ENCODE results near the gene PCOLCE2. TPM values are rescaled to one million over a fixed set of nuclear protein-coding genes. Genes with fewer than 3 reads are reported as not detected.

The PCOLCE2 gene
- total RNA-seq, 2 experiments from 2014 or later = not detected

DNA sequence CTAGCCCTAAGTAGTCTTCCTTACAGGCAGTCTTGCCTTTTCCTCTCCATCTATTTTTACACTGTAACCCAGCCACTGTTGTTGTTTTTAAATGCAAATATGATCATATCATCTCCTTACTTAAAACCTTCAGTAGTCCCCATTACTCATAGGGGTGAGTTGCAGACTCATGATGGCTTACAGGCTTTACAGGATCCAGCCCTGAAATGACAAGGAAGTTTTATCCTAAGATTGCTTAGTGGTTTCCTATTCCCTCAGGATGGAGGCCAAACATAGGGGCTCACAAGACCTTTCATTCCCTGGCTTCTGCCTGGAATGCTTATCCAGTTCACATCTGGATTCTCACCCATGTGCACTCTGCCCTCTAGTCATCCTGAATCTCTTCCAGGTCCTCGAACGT is 27.7 kb upstream of the PCOLCE2 start:
- no peaks in the 10 kb centered on the region for H3K4me1 ChIP-seq (ENCODE audit: insufficient read depth, low read length, poor library complexity, severe bottlenecking)
- CTCF ChIA-PET (ENCODE audit: unreplicated experiment) = no interaction called here
- no peak overlapping the region for H3K4me2 ChIP-seq (ENCODE audit: low read length)
- no peak overlapping the region for H3K27ac ChIP-seq (ENCODE audit: low read depth, low read length, poor library complexity, severe bottlenecking)
- intact Hi-C loops (cut with micrococcal nuclease; ENCODE audit: unreplicated experiment) = no loop called here
- DNase-seq (ENCODE audit: low spot score) = no peak
- H3K9me2 ChIP-seq (ENCODE audit: insufficient read depth, low read length) = no peaks in the 10 kb centered on the region
- POLR2A ChIA-PET = no interaction called here
- H4K20me1 ChIP-seq (ENCODE audit: insufficient read depth, low read length) = no peaks in the 10 kb centered on the region
- no peaks in the 10 kb centered on the region for H3K9me3 ChIP-seq (ENCODE audit: low read length)
- H2AFZ ChIP-seq (ENCODE audit: low read length) = no peak overlapping the region
- no peaks in the 10 kb centered on the region for H3K79me2 ChIP-seq (ENCODE audit: insufficient read depth, low read depth, low read length)
- TF ChIP-seq, protein P1, sequence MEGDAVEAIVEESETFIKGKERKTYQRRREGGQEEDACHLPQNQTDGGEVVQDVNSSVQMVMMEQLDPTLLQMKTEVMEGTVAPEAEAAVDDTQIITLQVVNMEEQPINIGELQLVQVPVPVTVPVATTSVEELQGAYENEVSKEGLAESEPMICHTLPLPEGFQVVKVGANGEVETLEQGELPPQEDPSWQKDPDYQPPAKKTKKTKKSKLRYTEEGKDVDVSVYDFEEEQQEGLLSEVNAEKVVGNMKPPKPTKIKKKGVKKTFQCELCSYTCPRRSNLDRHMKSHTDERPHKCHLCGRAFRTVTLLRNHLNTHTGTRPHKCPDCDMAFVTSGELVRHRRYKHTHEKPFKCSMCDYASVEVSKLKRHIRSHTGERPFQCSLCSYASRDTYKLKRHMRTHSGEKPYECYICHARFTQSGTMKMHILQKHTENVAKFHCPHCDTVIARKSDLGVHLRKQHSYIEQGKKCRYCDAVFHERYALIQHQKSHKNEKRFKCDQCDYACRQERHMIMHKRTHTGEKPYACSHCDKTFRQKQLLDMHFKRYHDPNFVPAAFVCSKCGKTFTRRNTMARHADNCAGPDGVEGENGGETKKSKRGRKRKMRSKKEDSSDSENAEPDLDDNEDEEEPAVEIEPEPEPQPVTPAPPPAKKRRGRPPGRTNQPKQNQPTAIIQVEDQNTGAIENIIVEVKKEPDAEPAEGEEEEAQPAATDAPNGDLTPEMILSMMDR (conservative IDR thresholded peaks at IDR 0.05; ENCODE audit: low read length) = no peak
- no peak for TF ChIP-seq EZH2phosphoT487 (IDR thresholded peaks at IDR 0.05; ENCODE audit: borderline replicate concordance, low read depth, low read length)
- H3K4me3 ChIP-seq (ENCODE audit: low read depth, low read length, poor library complexity, severe bottlenecking) = no peak overlapping the region
- no TSS peak for BruUV-seq (replicated peaks)
- H3K36me3 ChIP-seq (ENCODE audit: insufficient read depth, low read length) = no peaks in the 10 kb centered on the region

DNA sequence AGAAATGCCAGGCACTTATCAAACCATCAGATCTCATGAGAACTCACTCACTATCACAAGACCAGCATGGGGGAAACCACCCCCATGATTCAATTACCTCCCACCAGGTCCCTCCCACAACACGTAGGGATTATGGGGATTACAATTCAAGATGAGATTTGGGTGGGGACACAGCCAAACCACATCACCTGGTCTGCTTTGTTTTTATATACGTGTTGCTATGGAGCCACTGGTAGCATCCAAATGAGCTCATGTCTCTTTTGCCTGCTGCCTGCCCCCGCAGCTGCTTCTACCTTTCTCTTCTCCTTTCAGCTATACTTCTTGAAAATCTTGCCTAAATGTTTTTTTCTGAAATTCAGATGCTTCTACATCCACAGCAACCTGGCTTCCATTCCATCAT is 26.8 kb upstream of the PCOLCE2 start:
- H4K20me1 ChIP-seq (ENCODE audit: insufficient read depth, low read length) = no peaks in the 10 kb centered on the region
- H3K9me3 ChIP-seq (ENCODE audit: low read length) = no peaks in the 10 kb centered on the region
- intact Hi-C loops (cut with micrococcal nuclease; ENCODE audit: unreplicated experiment) = no loop called here
- no peak for DNase-seq (ENCODE audit: low spot score)
- ChIA-PET POLR2A (interaction anchor here (0.6 kb wide), 1 partner anchor 822 kb away, joined by 3 read pairs; no protein-coding TSS in a partner anchor), CTCF (ENCODE audit: unreplicated experiment) (no interaction called here)
- H3K4me2 ChIP-seq (ENCODE audit: low read length) = no peak overlapping the region
- no peaks in the 10 kb centered on the region for H3K9me2 ChIP-seq (ENCODE audit: insufficient read depth, low read length)
- no peak overlapping the region for H3K4me3 ChIP-seq (ENCODE audit: low read depth, low read length, poor library complexity, severe bottlenecking)
- no peaks in the 10 kb centered on the region for H3K4me1 ChIP-seq (ENCODE audit: insufficient read depth, low read length, poor library complexity, severe bottlenecking)
- H2AFZ ChIP-seq (ENCODE audit: low read length) = no peak overlapping the region
- H3K36me3 ChIP-seq (ENCODE audit: insufficient read depth, low read length) = no peaks in the 10 kb centered on the region
- no TSS peak for BruUV-seq (replicated peaks)
- no peak overlapping the region for H3K27ac ChIP-seq (ENCODE audit: low read depth, low read length, poor library complexity, severe bottlenecking)
- H3K79me2 ChIP-seq (ENCODE audit: insufficient read depth, low read depth, low read length) = no peaks in the 10 kb centered on the region
- TF ChIP-seq EZH2phosphoT487 (IDR thresholded peaks at IDR 0.05; ENCODE audit: borderline replicate concordance, low read depth, low read length) = no peak
- TF ChIP-seq, protein P1 (conservative IDR thresholded peaks at IDR 0.05; ENCODE audit: low read length) = no peak

DNA sequence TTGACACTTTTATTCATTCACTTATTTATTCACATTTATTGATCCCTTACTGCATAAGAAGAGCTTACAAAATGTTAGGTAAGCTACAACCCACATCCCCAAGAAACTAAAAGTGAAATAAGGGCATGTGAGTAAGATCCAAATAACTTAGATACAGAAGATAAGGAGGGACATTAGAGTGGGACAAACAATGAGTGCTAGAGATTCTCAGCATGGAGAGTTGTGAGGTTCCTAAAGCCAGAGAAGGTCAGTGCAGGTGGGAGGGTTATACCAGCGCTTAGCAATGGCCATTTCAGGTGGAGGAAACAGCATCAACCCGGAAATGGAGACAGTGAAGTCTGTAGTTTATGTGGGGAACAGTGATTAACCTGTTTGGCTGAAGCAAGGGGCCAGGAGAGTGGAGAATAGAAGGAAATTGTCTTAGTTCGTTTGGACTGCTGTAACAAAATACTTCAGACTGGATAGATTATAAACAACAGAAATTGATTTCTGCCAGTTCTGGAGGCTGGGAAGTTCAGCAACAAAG is 25.5 kb upstream of the PCOLCE2 start:
- no peaks in the 10 kb centered on the region for H3K36me3 ChIP-seq (ENCODE audit: insufficient read depth, low read length)
- H3K4me3 ChIP-seq (ENCODE audit: low read depth, low read length, poor library complexity, severe bottlenecking) = no peak overlapping the region
- CTCF ChIA-PET (ENCODE audit: unreplicated experiment) = no interaction called here
- no peaks in the 10 kb centered on the region for H3K9me2 ChIP-seq (ENCODE audit: insufficient read depth, low read length)
- no peak overlapping the region for H3K27ac ChIP-seq (ENCODE audit: low read depth, low read length, poor library complexity, severe bottlenecking)
- no peak overlapping the region for H2AFZ ChIP-seq (ENCODE audit: low read length)
- no peaks in the 10 kb centered on the region for H3K79me2 ChIP-seq (ENCODE audit: insufficient read depth, low read depth, low read length)
- no peak for TF ChIP-seq EZH2phosphoT487 (IDR thresholded peaks at IDR 0.05; ENCODE audit: borderline replicate concordance, low read depth, low read length)
- TF ChIP-seq, protein P1 (conservative IDR thresholded peaks at IDR 0.05; ENCODE audit: low read length) = no peak
- no peaks in the 10 kb centered on the region for H3K4me1 ChIP-seq (ENCODE audit: insufficient read depth, low read length, poor library complexity, severe bottlenecking)
- POLR2A ChIA-PET = interaction anchor here (0.5 to 0.6 kb wide), 2 partner anchors 49 to 1070 kb away, joined by 3 to 4 read pairs; partner anchors contain the start of gene PAQR9
- H4K20me1 ChIP-seq (ENCODE audit: insufficient read depth, low read length) = no peaks in the 10 kb centered on the region
- DNase-seq (ENCODE audit: low spot score) = no peak
- intact Hi-C loops (cut with micrococcal nuclease; ENCODE audit: unreplicated experiment) = no loop called here
- BruUV-seq (replicated peaks) = no TSS peak
- no peak overlapping the region for H3K4me2 ChIP-seq (ENCODE audit: low read length)
- H3K9me3 ChIP-seq (ENCODE audit: low read length) = no peaks in the 10 kb centered on the region
